Neuronal stem cell (in vitro differentiated cells): ENCODE data around the gene EGFL6.

ENCODE experiments used
- DNase-seq: peaks from one replicate; pipeline ENCODE4 v3.0.0-alpha.2; 2013; ENCODE audit warnings: low spot score
- H2AFZ ChIP-seq: one replicate; pipeline ENCODE4 v1.6.1; 2013; ENCODE audit warnings: mild to moderate bottlenecking, low read length, inconsistent platforms
- H2AK5ac ChIP-seq: 2 replicates; pipeline ENCODE4 v1.6.1; 2013; ENCODE audit warnings: low read depth, mild to moderate bottlenecking, inconsistent platforms, low read length, moderate library complexity, mixed read lengths
- H2BK120ac ChIP-seq: 2 replicates; pipeline ENCODE4 v1.6.1; 2013; ENCODE audit warnings: low read depth, mild to moderate bottlenecking, inconsistent platforms, low read length, moderate library complexity, mixed read lengths
- H2BK12ac ChIP-seq: one replicate; pipeline ENCODE4 v1.6.1; 2013; ENCODE audit warnings: low read length, inconsistent platforms
- H2BK15ac ChIP-seq: 2 replicates; pipeline ENCODE4 v1.6.1; 2013; ENCODE audit warnings: mild to moderate bottlenecking, low read length, inconsistent platforms, mixed read lengths
- H2BK5ac ChIP-seq: one replicate; pipeline ENCODE4 v1.6.1; 2013; ENCODE audit warnings: inconsistent platforms, mild to moderate bottlenecking, low read length, moderate library complexity
- H3K14ac ChIP-seq: one replicate; pipeline ENCODE4 v1.6.1; 2013; ENCODE audit warnings: low read length, inconsistent platforms
- H3K18ac ChIP-seq: 2 replicates; pipeline ENCODE4 v1.6.1; 2013; ENCODE audit warnings: low read length, inconsistent platforms
- H3K23ac ChIP-seq: 2 replicates; pipeline ENCODE4 v1.6.1; 2013; ENCODE audit warnings: low read depth, mild to moderate bottlenecking, mixed read lengths, low read length, inconsistent platforms; ENCODE audit not compliant: poor library complexity
- H3K27ac ChIP-seq: replicated peaks from 3 replicates; pipeline ENCODE4 v1.5.1; 2013; ENCODE audit warnings: low read length, inconsistent platforms
- H3K27me3 ChIP-seq, 3 experiments: 2 replicates each; pipeline ENCODE4 v1.6.1; 2013; ENCODE audit warnings: low read length in 3 of 3, mild to moderate bottlenecking in 2 of 3, inconsistent platforms in 1 of 3, low read depth in 1 of 3, mixed read lengths in 1 of 3, moderate library complexity in 1 of 3; ENCODE audit not compliant: control insufficient read depth in 3 of 3, insufficient read depth in 3 of 3
- H3K36me3 ChIP-seq, 2 donors: replicated peaks in 1 of 2; 2 replicates each; pipeline ENCODE4 v1.6.1; 2013; ENCODE audit warnings: low read length in 2 of 2; ENCODE audit not compliant: control insufficient read depth in 2 of 2, insufficient read depth in 2 of 2
- H3K4ac ChIP-seq: 2 replicates; pipeline ENCODE4 v1.6.1; 2013; ENCODE audit warnings: inconsistent platforms, mild to moderate bottlenecking, low read length, moderate library complexity
- H3K4me1 ChIP-seq, 2 donors: 1 replicate in 1 of 2; 2 replicates in 1 of 2; pipeline ENCODE4 v1.6.1; 2013; ENCODE audit warnings: low read length in 2 of 2, low read depth in 1 of 2; ENCODE audit not compliant: control insufficient read depth in 2 of 2, insufficient read depth in 1 of 2
- H3K4me2 ChIP-seq: one replicate; pipeline ENCODE4 v1.6.1; 2013; ENCODE audit warnings: mild to moderate bottlenecking, low read length, inconsistent platforms; ENCODE audit not compliant: insufficient read depth, poor library complexity, severe bottlenecking
- H3K4me3 ChIP-seq, 2 donors: 2 replicates each; pipeline ENCODE4 v1.5.1; 2013; ENCODE audit warnings: low read length in 2 of 2, mild to moderate bottlenecking in 2 of 2, inconsistent platforms in 1 of 2, moderate library complexity in 1 of 2
- H3K79me1 ChIP-seq: one replicate; pipeline ENCODE4 v1.6.1; 2013; ENCODE audit warnings: low read depth, mild to moderate bottlenecking, inconsistent platforms, low read length, moderate library complexity
- H3K9ac ChIP-seq: one replicate; pipeline ENCODE4 v1.6.1; 2013; ENCODE audit warnings: mild to moderate bottlenecking, low read depth, low read length, inconsistent platforms; ENCODE audit not compliant: poor library complexity
- H3K9me3 ChIP-seq, 2 donors: replicated peaks in 1 of 2; 2 replicates each; pipeline versions ENCODE3 to v1.6.1; 2013; ENCODE audit warnings: low read length in 2 of 2, mild to moderate bottlenecking in 2 of 2, inconsistent platforms in 1 of 2, low read depth in 1 of 2, mixed read lengths in 1 of 2, moderate library complexity in 1 of 2; ENCODE audit not compliant: control insufficient read depth in 2 of 2, insufficient read depth in 1 of 2
- H4K8ac ChIP-seq: one replicate; pipeline ENCODE4 v1.6.1; 2013; ENCODE audit warnings: low read depth, mild to moderate bottlenecking, inconsistent platforms, low read length, moderate library complexity
- H4K91ac ChIP-seq: one replicate; pipeline ENCODE4 v1.6.1; 2013; ENCODE audit warnings: low read length, low read depth, mild to moderate bottlenecking, inconsistent platforms; ENCODE audit not compliant: poor library complexity
- WGBS, 2 donors: extraction: QIAGEN DNeasy Blood & Tissue Kit; methylation state at CpG; one replicate each; pipeline ENCODE4 v1.1.7; 2013; ENCODE audit warnings: missing lambda C conversion rate in 2 of 2, mixed read lengths in 1 of 2; ENCODE audit not compliant: insufficient read length in 2 of 2, insufficient replicate concordance in 1 of 2; ENCODE audit errors: extremely low coverage in 2 of 2; 5-methylcytosine and 5-hydroxymethylcytosine counted together

EGFL6 gene

DNA sequence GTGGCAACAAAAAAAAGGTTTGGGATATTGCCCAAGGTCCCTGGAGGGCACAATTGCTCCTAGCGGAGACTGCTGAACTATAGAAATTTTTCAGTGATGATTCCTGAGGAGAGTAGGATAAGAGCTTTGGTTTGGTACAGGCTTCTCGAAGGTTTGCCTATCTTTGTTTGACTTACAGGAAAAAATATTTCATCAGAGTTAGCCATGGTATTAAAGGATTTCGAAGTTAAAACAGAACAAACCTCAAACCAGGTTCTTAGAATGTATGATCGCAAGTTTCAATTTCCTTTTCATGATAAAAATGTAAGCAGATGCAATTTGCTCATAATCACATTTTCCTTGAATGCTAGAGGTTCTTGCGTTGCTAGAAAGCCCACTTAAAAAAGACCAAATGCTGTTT lies 1.7 kb downstream of the EGFL6 start:
- WGBS, 2 donors: no CpG with 5 or more reads among the region's 5 CpGs
- no peak overlapping the region for H2AK5ac ChIP-seq
- no peak overlapping the region for H2BK120ac ChIP-seq
- H3K36me3 ChIP-seq: no peaks in the 10 kb centered on the region
- no peak overlapping the region for H3K4me3 ChIP-seq
- no peak overlapping the region for H4K91ac ChIP-seq
- no peak overlapping the region for H4K8ac ChIP-seq
- DNase-seq: no peak
- no peak overlapping the region for H3K18ac ChIP-seq
- peaks cover 0 to 2% of the 10 kb centered on the region in 2 donors for H3K4me1 ChIP-seq
- H3K23ac ChIP-seq: no peak overlapping the region
- no peak overlapping the region for H2BK12ac ChIP-seq
- no peak overlapping the region for H2BK5ac ChIP-seq
- no peak overlapping the region for H3K4ac ChIP-seq
- no peak overlapping the region for H3K27ac ChIP-seq
- H3K14ac ChIP-seq: no peak overlapping the region
- peaks cover 0 to 59% (median 20%) of the 10 kb centered on the region in 3 experiments for H3K27me3 ChIP-seq
- H3K9ac ChIP-seq: no peak overlapping the region
- H2AFZ ChIP-seq: no peak overlapping the region
- no peaks in the 10 kb centered on the region for H3K79me1 ChIP-seq
- no peak overlapping the region for H3K4me2 ChIP-seq
- H3K9me3 ChIP-seq: no peaks in the 10 kb centered on the region
- no peak overlapping the region for H2BK15ac ChIP-seq

GRCh38 chrX:13574600-13574999 lies 5.2 kb downstream of the EGFL6 start:
- H3K4me1 ChIP-seq: no peaks in the 10 kb centered on the region
- H4K8ac ChIP-seq: no peak overlapping the region
- no peaks in the 10 kb centered on the region for H3K79me1 ChIP-seq
- H2BK15ac ChIP-seq: no peak overlapping the region
- peaks cover 0 to 33% (median 11%) of the 10 kb centered on the region in 3 experiments for H3K27me3 ChIP-seq
- H3K36me3 ChIP-seq: no peaks in the 10 kb centered on the region
- WGBS, 2 donors: no CpG with 5 or more reads among the region's 1 CpG
- no peak overlapping the region for H4K91ac ChIP-seq
- no peak overlapping the region for H3K23ac ChIP-seq
- H3K9ac ChIP-seq: no peak overlapping the region
- no peaks in the 10 kb centered on the region for H3K9me3 ChIP-seq
- H3K27ac ChIP-seq: no peak overlapping the region
- no peak overlapping the region for H2AFZ ChIP-seq
- no peak overlapping the region for H3K4ac ChIP-seq
- no peak overlapping the region for H2BK12ac ChIP-seq
- H3K4me2 ChIP-seq: no peak overlapping the region
- H2AK5ac ChIP-seq: no peak overlapping the region
- H3K14ac ChIP-seq: no peak overlapping the region
- H2BK5ac ChIP-seq: no peak overlapping the region
- no peak overlapping the region for H3K18ac ChIP-seq
- H2BK120ac ChIP-seq: no peak overlapping the region
- H3K4me3 ChIP-seq: no peak overlapping the region
- DNase-seq: no peak

GRCh38 chrX:13579661-13580060 lies 10.3 kb downstream of the EGFL6 start:
- H4K8ac ChIP-seq: no peak overlapping the region
- H3K4me1 ChIP-seq: no peaks in the 10 kb centered on the region
- peaks cover 0 to 3% (median 0%) of the 10 kb centered on the region in 3 experiments for H3K27me3 ChIP-seq
- H3K23ac ChIP-seq: no peak overlapping the region
- H2BK120ac ChIP-seq: no peak overlapping the region
- no peak overlapping the region for H3K18ac ChIP-seq
- no peak overlapping the region for H2AFZ ChIP-seq
- DNase-seq: no peak
- no CpG with 5 or more reads among the region's 4 CpGs for WGBS, 2 donors
- no peak overlapping the region for H3K4ac ChIP-seq
- H3K14ac ChIP-seq: no peak overlapping the region
- no peak overlapping the region for H3K4me3 ChIP-seq
- no peaks in the 10 kb centered on the region for H3K36me3 ChIP-seq
- no peak overlapping the region for H2BK15ac ChIP-seq
- H3K9me3 ChIP-seq: no peaks in the 10 kb centered on the region
- no peak overlapping the region for H2BK5ac ChIP-seq
- H3K27ac ChIP-seq: no peak overlapping the region
- no peak overlapping the region for H2AK5ac ChIP-seq
- no peak overlapping the region for H3K9ac ChIP-seq
- H2BK12ac ChIP-seq: no peak overlapping the region
- H4K91ac ChIP-seq: no peak overlapping the region
- H3K4me2 ChIP-seq: no peak overlapping the region
- no peaks in the 10 kb centered on the region for H3K79me1 ChIP-seq

DNA sequence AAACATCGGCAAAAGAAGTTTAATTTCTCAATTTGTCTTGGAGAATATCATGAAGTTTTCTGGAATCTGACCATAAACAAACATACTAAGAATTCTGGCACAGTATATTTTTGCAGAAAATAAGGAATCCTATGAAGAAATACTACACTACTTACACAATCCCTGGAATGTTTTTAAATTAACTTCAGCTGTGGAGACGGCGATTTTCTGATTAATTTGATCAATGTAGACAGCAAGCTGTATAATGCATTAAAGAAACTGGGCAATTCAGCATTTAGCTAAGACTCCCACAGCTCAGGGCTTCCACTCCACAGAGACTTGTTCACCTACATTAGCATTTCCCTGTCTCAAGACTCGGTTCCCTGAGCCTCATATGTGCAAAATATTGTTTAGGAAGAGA lies 12.2 kb downstream of the EGFL6 start:
- Histone ChIP-seq H2BK15ac (no peak overlapping the region), H2BK120ac (no peak overlapping the region), H3K9ac (no peak overlapping the region), H3K18ac (no peak overlapping the region), H3K27me3 (peaks cover 0 to 5% (median 0%) of the 10 kb centered on the region in 3 experiments), H4K91ac (no peak overlapping the region), H3K23ac (no peak overlapping the region), H2AFZ (no peak overlapping the region), H4K8ac (no peak overlapping the region), H3K4me1 (no peaks in the 10 kb centered on the region), H2AK5ac (no peak overlapping the region), H2BK12ac (no peak overlapping the region), H2BK5ac (no peak overlapping the region), H3K27ac (no peak overlapping the region), H3K9me3 (no peaks in the 10 kb centered on the region), H3K36me3 (no peaks in the 10 kb centered on the region), H3K14ac (no peak overlapping the region), H3K79me1 (no peaks in the 10 kb centered on the region), H3K4me2 (no peak overlapping the region), H3K4ac (no peak overlapping the region), H3K4me3 (no peak overlapping the region)
- WGBS, 2 donors: no CpG with 5 or more reads among the region's 4 CpGs
- no peak for DNase-seq
